K562 (cell line): ENCODE data around the gene OTOR. TPM values are rescaled to one million over a fixed set of nuclear protein-coding genes. Genes with fewer than 3 reads are reported as not detected.

Experiments
- ATAC-seq: fragments of 200-7000 bp; cut with Tn5 transposase; 3 replicates; pipeline ENCODE4 v1.9.1; 2020; ENCODE audit warnings: moderate library complexity
- BruUV-seq: library from RNA; stranded (reverse); fragments of 400-500 nt; replicated peaks from 2 replicates; lab custom pipeline; 2021; lab: Mats Ljungman, UMichigan
- CTCF ChIA-PET: fragments of 300-600 bp; formaldehyde crosslinking; extraction: SDS; loops from one replicate; lab custom pipeline; 2021; ENCODE audit warnings: low intra/inter-chr PET ratio; lab: Yijun Ruan, JAX
- POLR2A ChIA-PET: fragments of 300-600, 350-650 bp; sonication (Branson Sonifier 250); formaldehyde crosslinking; extraction: SDS; loops from one replicate; lab custom pipeline; 2021; ENCODE audit warnings: antibody characterized with exemption, inconsistent platforms; lab: Yijun Ruan, JAX
- DNase-seq, 4 experiments: peaks; one replicate each; pipeline versions ENCODE4 v3.0.0 to v3.0.0-alpha.2; 2011 to 2018; ENCODE audit warnings: low spot score in 3 of 4, mixed read lengths in 3 of 4; ENCODE audit errors: extremely low read depth in 1 of 4
- FAIRE-seq: peaks from 2 replicates; lab custom pipeline; 2011; peaks lifted over from hg19 to GRCh38; lab: Jason Lieb, UNC
- H2AFZ ChIP-seq: 2 replicates; pipeline ENCODE4 v1.6.0; 2011; ENCODE audit warnings: low read depth, low read length, control low read depth, inconsistent platforms
- H3K27ac ChIP-seq: fragments of 200-600 bp; 3 replicates; pipeline ENCODE4 v1.8.0; 2011; ENCODE audit warnings: low read depth, mild to moderate bottlenecking, control low read depth, inconsistent platforms, low read length, moderate library complexity, mixed read lengths; ENCODE audit errors: extremely low read depth
- H3K27me3 ChIP-seq, 2 experiments: fragments of 300-600 bp in 1 of 2; 2 replicates in 1 of 2; 3 replicates in 1 of 2; pipeline versions ENCODE4 v1.6.0 to v1.8.0; 2011; ENCODE audit warnings: inconsistent platforms in 2 of 2, low read length in 2 of 2, mild to moderate bottlenecking in 1 of 2, mixed read lengths in 1 of 2, moderate library complexity in 1 of 2; ENCODE audit not compliant: control insufficient read depth in 2 of 2, insufficient read depth in 2 of 2
- H3K36me3 ChIP-seq: fragments of 300-600 bp; 3 replicates; pipeline ENCODE4 v1.8.0; 2011; ENCODE audit warnings: mild to moderate bottlenecking, low read length, inconsistent platforms; ENCODE audit not compliant: control insufficient read depth, insufficient read depth
- H3K4me1 ChIP-seq, 2 experiments: fragments of 200-600 bp in 1 of 2; replicated peaks in 1 of 2; 2 replicates in 1 of 2; 3 replicates in 1 of 2; pipeline versions ENCODE4 v1.5.1 to v1.8.0; 2011; ENCODE audit warnings: inconsistent platforms in 2 of 2, low read length in 2 of 2, mild to moderate bottlenecking in 1 of 2, mixed read lengths in 1 of 2, moderate library complexity in 1 of 2; ENCODE audit not compliant: control insufficient read depth in 2 of 2, insufficient read depth in 2 of 2
- H3K4me2 ChIP-seq: 2 replicates; pipeline ENCODE4 v1.6.1; 2011; ENCODE audit warnings: low read length, control low read depth, inconsistent platforms, mixed read lengths; ENCODE audit not compliant: insufficient read depth
- H3K4me3 ChIP-seq: fragments of 200-600 bp; sonication (generic), shearing (Covaris generic); 2 replicates; pipeline ENCODE4 v1.5.1; 2016; ENCODE audit warnings: control low read depth, inconsistent platforms
- H3K79me2 ChIP-seq: fragments of 200-600 bp; 3 replicates; pipeline ENCODE4 v1.8.0; 2011; ENCODE audit warnings: low read length, inconsistent platforms; ENCODE audit not compliant: control insufficient read depth, insufficient read depth
- H3K9ac ChIP-seq, 2 experiments: 2 replicates each; pipeline versions ENCODE4 v1.6.0 to v1.6.1; 2011; ENCODE audit warnings: low read depth in 2 of 2, low read length in 2 of 2, control low read depth in 1 of 2, inconsistent platforms in 1 of 2, mild to moderate bottlenecking in 1 of 2, mixed read lengths in 1 of 2; ENCODE audit not compliant: insufficient read depth in 1 of 2
- H3K9me1 ChIP-seq: one replicate; pipeline ENCODE4 v1.6.0; 2011; ENCODE audit warnings: inconsistent platforms, mild to moderate bottlenecking, low read length, moderate library complexity; ENCODE audit not compliant: control insufficient read depth, insufficient read depth
- H3K9me3 ChIP-seq: replicated peaks from 2 replicates; pipeline ENCODE4 v1.5.1; 2011; ENCODE audit warnings: low read depth, low read length, inconsistent platforms; ENCODE audit not compliant: control insufficient read depth, insufficient read depth
- H4K20me1 ChIP-seq: replicated peaks from 2 replicates; pipeline ENCODE4 v1.6.1; 2011; ENCODE audit warnings: low read length, inconsistent platforms, mixed read lengths; ENCODE audit not compliant: control insufficient read depth, insufficient read depth
- CBX3 ChIP-seq, 2 experiments: IDR thresholded peaks; 1 replicate in 1 of 2; 2 replicates in 1 of 2; pipeline ENCODE4 v1.6.1; 2012; ENCODE audit warnings: inconsistent platforms in 2 of 2, low read length in 2 of 2, borderline replicate concordance in 1 of 2, control low read depth in 1 of 2
- EGR1 ChIP-seq: fragments of 450-650 bp; conservative IDR thresholded peaks from 2 replicates; pipeline ENCODE4 v1.6.1; 2017; ENCODE audit warnings: mild to moderate bottlenecking
- EHMT2 ChIP-seq: fragments of 450-650 bp; IDR thresholded peaks from 2 replicates; pipeline ENCODE4 v1.6.1; 2018; ENCODE audit warnings: antibody characterized with exemption
- ELK3 ChIP-seq: fragments of 450-650 bp; formaldehyde crosslinking; IDR thresholded peaks from 2 replicates; pipeline ENCODE4 v1.4.0; 2020; ENCODE audit warnings: mild to moderate bottlenecking
- ESRRB ChIP-seq: fragments of 250-450 bp; sonication (Bioruptor Pico); IDR thresholded peaks from 2 replicates; pipeline ENCODE4 v1.5.0; 2020; ENCODE audit warnings: mild to moderate bottlenecking, moderate library complexity, borderline replicate concordance
- HLTF ChIP-seq: fragments of 450-650 bp; IDR thresholded peaks from 2 replicates; pipeline ENCODE4 v1.6.1; 2016
- HNRNPLL ChIP-seq: fragments of 200-400 bp; formaldehyde crosslinking; IDR thresholded peaks from 2 replicates; pipeline ENCODE4 v1.6.1; 2017; ENCODE audit warnings: low read length, low read depth, mild to moderate bottlenecking; ENCODE audit not compliant: poor library complexity, severe bottlenecking
- HOXB6 ChIP-seq: fragments of 250-450 bp; sonication (Bioruptor Pico); IDR thresholded peaks from 2 replicates; pipeline ENCODE4 v1.5.1; 2022; ENCODE audit warnings: mild to moderate bottlenecking, borderline replicate concordance
- IFI16 ChIP-seq: fragments of 250-450 bp; sonication (Bioruptor Pico); IDR thresholded peaks from 2 replicates; pipeline ENCODE4 v2.1.2; 2022; ENCODE audit warnings: mild to moderate bottlenecking, inconsistent platforms
- MCM5 ChIP-seq: fragments of 450-650 bp; IDR thresholded peaks from 2 replicates; pipeline ENCODE4 v1.6.1; 2016; ENCODE audit warnings: low read depth
- MEIS2 ChIP-seq: fragments of 450-650 bp; IDR thresholded peaks from 2 replicates; pipeline ENCODE4 v1.6.1; 2014; ENCODE audit warnings: mild to moderate bottlenecking; ENCODE audit not compliant: partially characterized antibody
- MTA3 ChIP-seq: fragments of 450-650 bp; formaldehyde crosslinking; IDR thresholded peaks from 2 replicates; pipeline ENCODE4 v1.6.1; 2017; ENCODE audit warnings: mild to moderate bottlenecking, borderline replicate concordance
- SIN3B ChIP-seq: fragments of 450-650 bp; IDR thresholded peaks from 2 replicates; pipeline ENCODE4 v1.6.1; 2017; ENCODE audit warnings: low read depth, mild to moderate bottlenecking, moderate library complexity
- SUPT5H ChIP-seq: fragments of 450-650 bp; IDR thresholded peaks from 2 replicates; pipeline ENCODE4 v1.6.1; 2016
- TRIM25 ChIP-seq: fragments of 450-650 bp; IDR thresholded peaks from 2 replicates; pipeline ENCODE4 v1.7.0; 2016; ENCODE audit warnings: borderline replicate concordance
- ZBTB49 ChIP-seq: sonication (generic); formaldehyde crosslinking; IDR thresholded peaks from 2 replicates; pipeline ENCODE4 v1.8.0; 2022; ENCODE audit warnings: missing genetic modification reagents, mild to moderate bottlenecking, borderline replicate concordance
- ZNF445 ChIP-seq: fragments of 250-450 bp; sonication (Bioruptor Pico); IDR thresholded peaks from 2 replicates; pipeline ENCODE4 v1.4.0; 2020; ENCODE audit warnings: low read depth, mild to moderate bottlenecking, moderate library complexity
- ZNF551 ChIP-seq: fragments of 250-450 bp; sonication (Bioruptor Pico); IDR thresholded peaks from 2 replicates; pipeline ENCODE4 v1.5.0; 2021; ENCODE audit warnings: mild to moderate bottlenecking, moderate library complexity
- ZNF589 ChIP-seq: fragments of 200-800 bp; sonication (Bioruptor generic); IDR thresholded peaks from 2 replicates; pipeline ENCODE4 v1.6.1; 2016; ENCODE audit warnings: low read depth, missing genetic modification characterization, missing compliant biosample characterization
- ZNF668 ChIP-seq: fragments of 250-450 bp; sonication (Bioruptor Pico); IDR thresholded peaks from 2 replicates; pipeline ENCODE4 v1.8.0; 2022; ENCODE audit warnings: mild to moderate bottlenecking, inconsistent platforms
- ZNF785 ChIP-seq: fragments of 250-450 bp; sonication (Bioruptor Pico); IDR thresholded peaks from 2 replicates; pipeline ENCODE4 v1.4.0; 2020; ENCODE audit warnings: mild to moderate bottlenecking
- WGBS: fragments of 100-300 bp; shearing (Covaris generic); methylation state at CpG from one replicate; pipeline ENCODE4 v1.1.6; 2016; ENCODE audit warnings: low coverage, mixed read lengths; ENCODE audit not compliant: insufficient coverage; ENCODE audit errors: missing lambda C conversion rate; 5-methylcytosine and 5-hydroxymethylcytosine counted together
- in situ Hi-C: fragments of 300-500 bp; cut with MboI; formaldehyde crosslinking; loops from 4 replicates; pipeline ENCODE4 v1.15.0; 2018; ENCODE audit warnings: inconsistent platforms, mixed read lengths
- intact Hi-C: fragments of 100-400 bp; cut with micrococcal nuclease; formaldehyde crosslinking; loops from 2 replicates; pipeline ENCODE4 v1.14.2; 2022
- polyA plus RNA-seq, 8 experiments: library from polyadenylated mRNA; depleted of rRNA in 4 of 8; stranded (reverse) in 5 of 8; unstranded in 3 of 8; fragments of >200 nt; fragmentation: Nextera tagmentation in 2 of 8; fragmentation: Illumina TruSeq in 1 of 8; extraction: Ambion mirVana in 2 of 8; extraction: Trizol in 1 of 8; gene quantifications; 2 replicates each; pipeline versions ENCODE4 v1.2.1 to v1.2.3, GENCODE V29; 2011 to 2014; ENCODE audit warnings: inconsistent platforms in 1 of 8, missing spikeins in 1 of 8
- total RNA-seq, 7 experiments: library from RNA; depleted of rRNA in 6 of 7; stranded (reverse); fragments of >200 nt in 6 of 7; fragmentation: Illumina TruSeq in 2 of 7; extraction: Trizol in 2 of 7; gene quantifications; 2 replicates each; pipeline versions ENCODE4 v1.2.1 to v1.2.3, GENCODE V29; 2011 to 2021; ENCODE audit warnings: low replicate concordance in 1 of 7

The OTOR gene
- total and polyA plus RNA-seq, 9 of the 15 experiments (the other 6 are each of a cell fraction or from before 2014, with no cell fraction given) = not detected

GRCh38 chr20:16714751-16715150, 33.4 kb upstream of the OTOR start (continued):
- TF ChIP-seq ZBTB49 = no peak
- no peak for TF ChIP-seq ZNF551 (CRISPR knock-in tag)
- TF ChIP-seq ZNF589 = no peak
- TF ChIP-seq ZNF785 (CRISPR knock-in tag) = no peak
- TF ChIP-seq ZNF445 = no peak
- TF ChIP-seq SUPT5H = no peak
- TF ChIP-seq ESRRB (CRISPR knock-in tag) = no peak
- TF ChIP-seq MCM5 = no peak
- TF ChIP-seq CBX3 (IDR thresholded peaks at IDR 0.05; ENCODE audit: borderline replicate concordance in 1 of 2, low read length in 2 of 2) = no peak

GRCh38 chr20:16719421-16719820, 28.7 kb upstream of the OTOR start:
- Histone ChIP-seq H3K9me3 (no peaks in the 10 kb centered on the region), H2AFZ (no peak overlapping the region), H3K36me3 (no peaks in the 10 kb centered on the region), H3K9ac (no peak overlapping the region), H3K4me1 (no peaks in the 10 kb centered on the region; a peak in 1 of 5 replicates), H3K9me1 (no peaks in the 10 kb centered on the region), H4K20me1 (no peaks in the 10 kb centered on the region), H3K4me3 (no peak overlapping the region), H3K4me2 (no peak overlapping the region), H3K27me3 (peaks cover 2 to 7% of the 10 kb centered on the region in 2 experiments; a peak in 3 of 5 replicates), H3K27ac (no peak overlapping the region), H3K79me2 (no peaks in the 10 kb centered on the region)
- CTCF ChIA-PET = no interaction called here
- POLR2A ChIA-PET = no interaction called here
- WGBS = 0% methylated on average over 1 of the region's 1 CpG
- intact Hi-C loops = no loop called here
- ATAC-seq (no peak), FAIRE-seq (no peak), DNase-seq (no peak)
- BruUV-seq = no TSS peak
- in situ Hi-C loops = no loop called here
- TF ChIP-seq MEIS2 = no peak
- no peak for TF ChIP-seq SIN3B
- no peak for TF ChIP-seq HNRNPLL
- no peak for TF ChIP-seq EHMT2
- no peak for TF ChIP-seq EGR1
- TF ChIP-seq MTA3 = no peak
- TF ChIP-seq ZNF668 (CRISPR knock-in tag) = no peak
- no peak for TF ChIP-seq HLTF
- no peak for TF ChIP-seq ELK3 (CRISPR knock-in tag)
- no peak for TF ChIP-seq HOXB6 (CRISPR knock-in tag)
- TF ChIP-seq IFI16 (CRISPR knock-in tag) = no peak
- TF ChIP-seq TRIM25 = no peak
